K562 (cell line): Measurements from ENCODE around the gene AK2. TPM values are rescaled to one million over a fixed set of nuclear protein-coding genes. Genes with fewer than 3 reads are reported as not detected.

Experiments
- ATAC-seq: fragments of 200-7000 bp; cut with Tn5 transposase; 3 replicates; pipeline ENCODE4 v1.9.1; 2020; ENCODE audit warnings: moderate library complexity
- BruUV-seq: library from RNA; stranded (reverse); fragments of 400-500 nt; replicated peaks from 2 replicates; lab custom pipeline; 2021; lab: Mats Ljungman, UMichigan
- CTCF ChIA-PET: fragments of 300-600 bp; formaldehyde crosslinking; extraction: SDS; loops from one replicate; lab custom pipeline; 2021; ENCODE audit warnings: low intra/inter-chr PET ratio; lab: Yijun Ruan, JAX
- POLR2A ChIA-PET: fragments of 300-600, 350-650 bp; sonication (Branson Sonifier 250); formaldehyde crosslinking; extraction: SDS; loops from one replicate; lab custom pipeline; 2021; ENCODE audit warnings: antibody characterized with exemption, inconsistent platforms; lab: Yijun Ruan, JAX
- DNase-seq, 4 experiments: peaks; one replicate each; pipeline versions ENCODE4 v3.0.0 to v3.0.0-alpha.2; 2011 to 2018; ENCODE audit warnings: low spot score in 3 of 4, mixed read lengths in 3 of 4; ENCODE audit errors: extremely low read depth in 1 of 4
- FAIRE-seq: peaks from 2 replicates; lab custom pipeline; 2011; peaks lifted over from hg19 to GRCh38; lab: Jason Lieb, UNC
- H2AFZ ChIP-seq: 2 replicates; pipeline ENCODE4 v1.6.0; 2011; ENCODE audit warnings: low read depth, low read length, control low read depth, inconsistent platforms
- H3K27ac ChIP-seq: fragments of 200-600 bp; 3 replicates; pipeline ENCODE4 v1.8.0; 2011; ENCODE audit warnings: low read depth, mild to moderate bottlenecking, control low read depth, inconsistent platforms, low read length, moderate library complexity, mixed read lengths; ENCODE audit errors: extremely low read depth
- H3K27me3 ChIP-seq, 2 experiments: fragments of 300-600 bp in 1 of 2; 2 replicates in 1 of 2; 3 replicates in 1 of 2; pipeline versions ENCODE4 v1.6.0 to v1.8.0; 2011; ENCODE audit warnings: inconsistent platforms in 2 of 2, low read length in 2 of 2, mild to moderate bottlenecking in 1 of 2, mixed read lengths in 1 of 2, moderate library complexity in 1 of 2; ENCODE audit not compliant: control insufficient read depth in 2 of 2, insufficient read depth in 2 of 2
- H3K36me3 ChIP-seq: fragments of 300-600 bp; 3 replicates; pipeline ENCODE4 v1.8.0; 2011; ENCODE audit warnings: mild to moderate bottlenecking, low read length, inconsistent platforms; ENCODE audit not compliant: control insufficient read depth, insufficient read depth
- H3K4me1 ChIP-seq, 2 experiments: fragments of 200-600 bp in 1 of 2; replicated peaks in 1 of 2; 2 replicates in 1 of 2; 3 replicates in 1 of 2; pipeline versions ENCODE4 v1.5.1 to v1.8.0; 2011; ENCODE audit warnings: inconsistent platforms in 2 of 2, low read length in 2 of 2, mild to moderate bottlenecking in 1 of 2, mixed read lengths in 1 of 2, moderate library complexity in 1 of 2; ENCODE audit not compliant: control insufficient read depth in 2 of 2, insufficient read depth in 2 of 2
- H3K4me2 ChIP-seq: 2 replicates; pipeline ENCODE4 v1.6.1; 2011; ENCODE audit warnings: low read length, control low read depth, inconsistent platforms, mixed read lengths; ENCODE audit not compliant: insufficient read depth
- H3K4me3 ChIP-seq: fragments of 200-600 bp; sonication (generic), shearing (Covaris generic); 2 replicates; pipeline ENCODE4 v1.5.1; 2016; ENCODE audit warnings: control low read depth, inconsistent platforms
- H3K79me2 ChIP-seq: fragments of 200-600 bp; 3 replicates; pipeline ENCODE4 v1.8.0; 2011; ENCODE audit warnings: low read length, inconsistent platforms; ENCODE audit not compliant: control insufficient read depth, insufficient read depth
- H3K9ac ChIP-seq, 2 experiments: 2 replicates each; pipeline versions ENCODE4 v1.6.0 to v1.6.1; 2011; ENCODE audit warnings: low read depth in 2 of 2, low read length in 2 of 2, control low read depth in 1 of 2, inconsistent platforms in 1 of 2, mild to moderate bottlenecking in 1 of 2, mixed read lengths in 1 of 2; ENCODE audit not compliant: insufficient read depth in 1 of 2
- H3K9me1 ChIP-seq: one replicate; pipeline ENCODE4 v1.6.0; 2011; ENCODE audit warnings: inconsistent platforms, mild to moderate bottlenecking, low read length, moderate library complexity; ENCODE audit not compliant: control insufficient read depth, insufficient read depth
- H3K9me3 ChIP-seq: replicated peaks from 2 replicates; pipeline ENCODE4 v1.5.1; 2011; ENCODE audit warnings: low read depth, low read length, inconsistent platforms; ENCODE audit not compliant: control insufficient read depth, insufficient read depth
- H4K20me1 ChIP-seq: replicated peaks from 2 replicates; pipeline ENCODE4 v1.6.1; 2011; ENCODE audit warnings: low read length, inconsistent platforms, mixed read lengths; ENCODE audit not compliant: control insufficient read depth, insufficient read depth
- ARHGAP35 ChIP-seq: fragments of 450-650 bp; IDR thresholded peaks from 2 replicates; pipeline ENCODE4 v1.6.1; 2018; ENCODE audit not compliant: partially characterized antibody
- BRD4 ChIP-seq: fragments of 200-600 bp; sonication (generic); IDR thresholded peaks from 2 replicates; pipeline ENCODE4 v1.6.1; 2017; ENCODE audit warnings: inconsistent platforms
- FUS ChIP-seq: fragments of 200-400 bp; formaldehyde crosslinking; optimal IDR thresholded peaks from 2 replicates; pipeline ENCODE3; 2017; ENCODE audit warnings: low read depth, low read length
- KDM2B ChIP-seq: fragments of 250-450 bp; sonication (Bioruptor Pico); IDR thresholded peaks from 2 replicates; pipeline ENCODE4 v1.8.0; 2021; ENCODE audit warnings: mild to moderate bottlenecking, moderate library complexity
- KLF16 ChIP-seq: IDR thresholded peaks from 2 replicates; pipeline ENCODE4 v1.6.1; 2016; ENCODE audit warnings: antibody characterized with exemption
- MTF1 ChIP-seq: fragments of 250-450 bp; sonication (Bioruptor Pico); IDR thresholded peaks from 2 replicates; pipeline ENCODE4 v1.9.0; 2021; ENCODE audit warnings: moderate library complexity, mild to moderate bottlenecking, inconsistent platforms, borderline replicate concordance
- NCOA6 ChIP-seq: fragments of 450-650 bp; IDR thresholded peaks from 2 replicates; pipeline ENCODE4 v1.6.1; 2017; ENCODE audit warnings: mild to moderate bottlenecking
- NFE2L1 ChIP-seq: fragments of 450-650 bp; IDR thresholded peaks from 2 replicates; pipeline ENCODE4 v1.6.1; 2016; ENCODE audit warnings: missing genetic modification characterization, low read depth, mild to moderate bottlenecking, missing compliant biosample characterization, moderate library complexity, borderline replicate concordance
- RBFOX2 ChIP-seq: fragments of 200-400 bp; formaldehyde crosslinking; IDR thresholded peaks from 2 replicates; pipeline ENCODE4 v1.6.1; 2017; ENCODE audit warnings: low read depth, mild to moderate bottlenecking, low read length, moderate library complexity
- SIN3A ChIP-seq, 2 experiments: fragments of 150-350 bp in 1 of 2; IDR thresholded peaks; 2 replicates each; pipeline ENCODE4 v1.6.1; 2011 to 2016; ENCODE audit warnings: borderline replicate concordance in 2 of 2, low read depth in 2 of 2, low read length in 2 of 2, mild to moderate bottlenecking in 2 of 2, moderate library complexity in 2 of 2; ENCODE audit not compliant: control insufficient read depth in 1 of 2
- SLC30A9 ChIP-seq: fragments of 250-450 bp; sonication (Bioruptor Pico); IDR thresholded peaks from 2 replicates; pipeline ENCODE4 v1.8.0; 2022; ENCODE audit warnings: mild to moderate bottlenecking, moderate library complexity
- SUPT5H ChIP-seq: fragments of 450-650 bp; IDR thresholded peaks from 2 replicates; pipeline ENCODE4 v1.6.1; 2016
- U2AF1 ChIP-seq: fragments of 200-400 bp; formaldehyde crosslinking; optimal IDR thresholded peaks from 2 replicates; pipeline ENCODE3; 2017; ENCODE audit warnings: mild to moderate bottlenecking, low read depth, low read length, moderate library complexity
- ZNF121 ChIP-seq: sonication (generic); formaldehyde crosslinking; conservative IDR thresholded peaks from 2 replicates; pipeline ENCODE4 v1.8.0; 2022; ENCODE audit warnings: missing genetic modification reagents
- ZNF311 ChIP-seq: fragments of 250-450 bp; sonication (Bioruptor Pico); IDR thresholded peaks from 2 replicates; pipeline ENCODE4 v1.4.0; 2020; ENCODE audit warnings: mild to moderate bottlenecking, moderate library complexity
- ZSCAN32 ChIP-seq: fragments of 450-650 bp; formaldehyde crosslinking; IDR thresholded peaks from 2 replicates; pipeline ENCODE4 v1.4.0; 2020; ENCODE audit warnings: mild to moderate bottlenecking, moderate library complexity
- WGBS: fragments of 100-300 bp; shearing (Covaris generic); methylation state at CpG from one replicate; pipeline ENCODE4 v1.1.6; 2016; ENCODE audit warnings: low coverage, mixed read lengths; ENCODE audit not compliant: insufficient coverage; ENCODE audit errors: missing lambda C conversion rate; 5-methylcytosine and 5-hydroxymethylcytosine counted together
- in situ Hi-C: fragments of 300-500 bp; cut with MboI; formaldehyde crosslinking; loops from 4 replicates; pipeline ENCODE4 v1.15.0; 2018; ENCODE audit warnings: inconsistent platforms, mixed read lengths
- intact Hi-C: fragments of 100-400 bp; cut with micrococcal nuclease; formaldehyde crosslinking; loops from 2 replicates; pipeline ENCODE4 v1.14.2; 2022
- polyA plus RNA-seq, 8 experiments: library from polyadenylated mRNA; depleted of rRNA in 4 of 8; stranded (reverse) in 5 of 8; unstranded in 3 of 8; fragments of >200 nt; fragmentation: Nextera tagmentation in 2 of 8; fragmentation: Illumina TruSeq in 1 of 8; extraction: Ambion mirVana in 2 of 8; extraction: Trizol in 1 of 8; gene quantifications; 2 replicates each; pipeline versions ENCODE4 v1.2.1 to v1.2.3, GENCODE V29; 2011 to 2014; ENCODE audit warnings: inconsistent platforms in 1 of 8, missing spikeins in 1 of 8
- total RNA-seq, 7 experiments: library from RNA; depleted of rRNA in 6 of 7; stranded (reverse); fragments of >200 nt in 6 of 7; fragmentation: Illumina TruSeq in 2 of 7; extraction: Trizol in 2 of 7; gene quantifications; 2 replicates each; pipeline versions ENCODE4 v1.2.1 to v1.2.3, GENCODE V29; 2011 to 2021; ENCODE audit warnings: low replicate concordance in 1 of 7
- TF ChIP-seq, protein P1 (sequence below): sonication (generic); formaldehyde crosslinking; IDR thresholded peaks from 2 replicates; pipeline ENCODE4 v1.8.1; 2023; ENCODE audit warnings: mild to moderate bottlenecking, missing genetic modification reagents, moderate library complexity
- TF ChIP-seq, protein P2 (sequence below): fragments of 450-650 bp; formaldehyde crosslinking; IDR thresholded peaks from 2 replicates; pipeline ENCODE4 v1.4.0; 2022; ENCODE audit warnings: mild to moderate bottlenecking, moderate library complexity

Gene AK2
- total and polyA plus RNA-seq, 9 of the 15 experiments (the other 6 are each of a cell fraction or from before 2014, with no cell fraction given): 105 to 1,050 (median 509) TPM

DNA sequence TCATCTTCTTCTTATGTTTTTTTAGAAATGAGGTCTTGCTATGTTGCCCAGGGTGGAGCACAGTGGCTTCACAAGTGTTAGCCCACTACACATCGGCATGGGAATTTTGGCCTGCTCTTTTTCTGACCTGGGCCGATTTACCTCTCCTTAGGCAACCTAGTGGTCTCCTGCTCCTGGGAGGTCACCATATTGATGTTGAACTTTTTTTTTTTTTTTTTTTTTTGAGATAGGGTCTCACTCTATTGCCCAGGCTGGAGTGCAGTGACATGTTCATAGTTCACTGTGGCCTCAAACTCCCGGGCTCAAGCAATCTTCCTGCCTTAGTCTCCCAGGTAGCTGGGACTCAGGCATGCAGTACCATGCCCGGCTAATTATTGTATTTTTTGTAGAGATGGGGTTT, 7.5 kb downstream of the AK2 start:
- ChIA-PET CTCF (no interaction called here), POLR2A (interaction anchor here (1.2 to 2.4 kb wide), 2 partner anchors 11 to 43 kb away, joined by 3 to 6 read pairs; no protein-coding TSS in a partner anchor)
- H3K36me3 ChIP-seq: peaks cover 89% of the 10 kb centered on the region

DNA sequence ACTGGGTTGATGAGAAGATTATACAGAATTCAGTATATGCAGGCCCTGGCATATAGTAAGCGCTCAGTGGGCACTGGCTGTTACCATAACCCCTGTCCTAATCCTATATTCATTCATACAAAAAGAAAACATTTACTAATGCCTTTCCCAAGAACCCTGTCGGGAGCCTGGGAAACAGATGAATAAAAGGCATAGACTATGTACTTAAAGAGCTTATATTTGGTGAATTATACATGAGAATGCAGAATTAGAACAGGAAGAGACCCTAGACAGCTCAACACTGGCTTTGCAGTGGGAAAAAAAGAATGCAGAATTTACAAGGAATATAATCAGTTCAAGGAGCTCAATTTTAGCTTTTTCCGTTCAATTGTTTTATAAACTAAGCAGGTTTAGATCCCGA, 10.9 kb downstream of the AK2 start:
- no peak for DNase-seq
- Histone ChIP-seq H3K27ac (no peak overlapping the region), H2AFZ (no peak overlapping the region), H3K9me1 (no peaks in the 10 kb centered on the region), H3K79me2 (peaks cover 86% of the 10 kb centered on the region), H3K4me1 (peaks cover 11 to 19% of the 10 kb centered on the region in 2 experiments), H3K4me2 (no peak overlapping the region), H3K4me3 (no peak overlapping the region), H3K9me3 (no peaks in the 10 kb centered on the region), H4K20me1 (peaks cover 51% of the 10 kb centered on the region), H3K9ac (no peak overlapping the region), H3K36me3 (peaks cover 91% of the 10 kb centered on the region), H3K27me3 (no peaks in the 10 kb centered on the region)
- ATAC-seq: no peak
- no TSS peak for BruUV-seq
- in situ Hi-C loops: no loop called here
- 93% methylated on average over 4 of the region's 4 CpGs for WGBS
- ChIA-PET CTCF (no interaction called here), POLR2A (interaction anchor here (0.7 to 4.1 kb wide), 8 partner anchors 8 to 432 kb away, joined by 3 to 28 read pairs (median 3); no protein-coding TSS in a partner anchor)
- FAIRE-seq: no peak
- intact Hi-C loops: no loop called here
- TF ChIP-seq BRD4: no peak
- no peak for TF ChIP-seq U2AF1
- no peak for TF ChIP-seq RBFOX2
- TF ChIP-seq, protein P1, sequence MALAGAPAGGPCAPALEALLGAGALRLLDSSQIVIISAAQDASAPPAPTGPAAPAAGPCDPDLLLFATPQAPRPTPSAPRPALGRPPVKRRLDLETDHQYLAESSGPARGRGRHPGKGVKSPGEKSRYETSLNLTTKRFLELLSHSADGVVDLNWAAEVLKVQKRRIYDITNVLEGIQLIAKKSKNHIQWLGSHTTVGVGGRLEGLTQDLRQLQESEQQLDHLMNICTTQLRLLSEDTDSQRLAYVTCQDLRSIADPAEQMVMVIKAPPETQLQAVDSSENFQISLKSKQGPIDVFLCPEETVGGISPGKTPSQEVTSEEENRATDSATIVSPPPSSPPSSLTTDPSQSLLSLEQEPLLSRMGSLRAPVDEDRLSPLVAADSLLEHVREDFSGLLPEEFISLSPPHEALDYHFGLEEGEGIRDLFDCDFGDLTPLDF (CRISPR knock-in tag): no peak
- TF ChIP-seq SIN3A (IDR thresholded peaks at IDR 0.05; ENCODE audit: borderline replicate concordance in 2 of 2, control insufficient read depth in 1 of 2, low read depth in 2 of 2, low read length in 2 of 2): no peak
- no peak for TF ChIP-seq ARHGAP35
- no peak for TF ChIP-seq KLF16
- TF ChIP-seq, protein P2, sequence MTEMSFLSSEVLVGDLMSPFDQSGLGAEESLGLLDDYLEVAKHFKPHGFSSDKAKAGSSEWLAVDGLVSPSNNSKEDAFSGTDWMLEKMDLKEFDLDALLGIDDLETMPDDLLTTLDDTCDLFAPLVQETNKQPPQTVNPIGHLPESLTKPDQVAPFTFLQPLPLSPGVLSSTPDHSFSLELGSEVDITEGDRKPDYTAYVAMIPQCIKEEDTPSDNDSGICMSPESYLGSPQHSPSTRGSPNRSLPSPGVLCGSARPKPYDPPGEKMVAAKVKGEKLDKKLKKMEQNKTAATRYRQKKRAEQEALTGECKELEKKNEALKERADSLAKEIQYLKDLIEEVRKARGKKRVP (CRISPR knock-in tag): no peak
- no peak for TF ChIP-seq NCOA6
- no peak for TF ChIP-seq FUS
- no peak for TF ChIP-seq ZSCAN32 (CRISPR knock-in tag)
- TF ChIP-seq NFE2L1 (tag): no peak
- TF ChIP-seq SUPT5H: no peak
- TF ChIP-seq SLC30A9 (CRISPR knock-in tag): no peak
- TF ChIP-seq KDM2B (CRISPR knock-in tag): no peak

More for the DNA sequence above, 7.5 kb downstream of the AK2 start:
- Histone ChIP-seq H3K27ac (no peak overlapping the region), H2AFZ (no peak overlapping the region), H4K20me1 (peaks cover 47% of the 10 kb centered on the region), H3K27me3 (no peaks in the 10 kb centered on the region), H3K4me2 (no peak overlapping the region), H3K9me1 (no peaks in the 10 kb centered on the region), H3K4me3 (no peak overlapping the region), H3K79me2 (peaks cover 93% of the 10 kb centered on the region), H3K9ac (no peak overlapping the region), H3K4me1 (peaks cover 0 to 7% of the 10 kb centered on the region in 2 experiments; a peak in 3 of 5 replicates), H3K9me3 (no peaks in the 10 kb centered on the region)
- in situ Hi-C loops: no loop called here
- FAIRE-seq (no peak), ATAC-seq (no peak), DNase-seq (no peak)
- intact Hi-C loops: no loop called here
- BruUV-seq: no TSS peak
- WGBS: 86% methylated on average over 4 of the region's 4 CpGs
- TF ChIP-seq RBFOX2 (peak; percentile 24; the same call in 1 of the 2 replicates), ZNF121 (peak; percentile 76), ZNF311 (no peak), MTF1 (CRISPR knock-in tag) (no peak)
- TF ChIP-seq, all 486 proteins: peak for 2
